GM23338 (cell line): ENCODE data around the gene QRFP. TPM values are rescaled to one million over a fixed set of nuclear protein-coding genes. Genes with fewer than 3 reads are reported as not detected.

Experiments used
- ATAC-seq: fragments of 200-7000 bp; cut with Tn5 transposase; 3 replicates; pipeline ENCODE4 v1.9.1; 2020
- DNase-seq: peaks from one replicate; pipeline ENCODE4 v3.0.0-alpha.2; 2015; ENCODE audit warnings: low spot score
- H2AFZ ChIP-seq: fragments of 200-600 bp; sonication (generic); 2 replicates; pipeline ENCODE4 v1.8.0; 2016; ENCODE audit warnings: antibody characterized with exemption, mild to moderate bottlenecking, moderate library complexity
- H3F3A ChIP-seq: fragments of 200-600 bp; sonication (generic); replicated peaks from 2 replicates; pipeline ENCODE4 v1.8.0; 2017; ENCODE audit warnings: antibody characterized with exemption, mixed run types, low read depth
- H3K27ac ChIP-seq: fragments of 200-600 bp; sonication (generic); 2 replicates; pipeline ENCODE4 v1.6.1; 2016; ENCODE audit warnings: low read depth
- H3K27me3 ChIP-seq: fragments of 200-600 bp; sonication (generic); 2 replicates; pipeline ENCODE4 v1.8.0; 2016; ENCODE audit warnings: mild to moderate bottlenecking, mixed run types, moderate library complexity; ENCODE audit not compliant: insufficient read depth
- H3K36me3 ChIP-seq: fragments of 200-600 bp; sonication (generic); 2 replicates; pipeline ENCODE4 v1.8.0; 2016; ENCODE audit warnings: mild to moderate bottlenecking; ENCODE audit not compliant: insufficient read depth
- H3K4me1 ChIP-seq: fragments of 200-600 bp; sonication (generic); 2 replicates; pipeline ENCODE4 v1.8.0; 2016; ENCODE audit warnings: mild to moderate bottlenecking, moderate library complexity; ENCODE audit not compliant: insufficient read depth
- H3K4me2 ChIP-seq: fragments of 200-600 bp; sonication (generic); 2 replicates; pipeline ENCODE4 v1.7.1; 2017; ENCODE audit warnings: mixed run types
- H3K4me3 ChIP-seq: fragments of 200-600 bp; sonication (generic); 2 replicates; pipeline ENCODE4 v1.6.1; 2016; ENCODE audit warnings: mixed run types
- H3K79me2 ChIP-seq: fragments of 200-600 bp; sonication (generic); replicated peaks from 2 replicates; pipeline ENCODE4 v1.8.0; 2017; ENCODE audit warnings: mild to moderate bottlenecking; ENCODE audit not compliant: insufficient read depth
- H3K9me2 ChIP-seq: fragments of 200-600 bp; sonication (generic); 2 replicates; pipeline ENCODE4 v1.8.0; 2017; ENCODE audit not compliant: insufficient read depth
- H4K20me1 ChIP-seq: fragments of 200-600 bp; sonication (generic); replicated peaks from 2 replicates; pipeline ENCODE4 v1.8.0; 2017; ENCODE audit warnings: mild to moderate bottlenecking; ENCODE audit not compliant: insufficient read depth
- H3K27ac Mint-ChIP-seq: 2 replicates; pipeline ENCODE4 v1.8.0; 2020; ENCODE audit warnings: inconsistent platforms, mild to moderate bottlenecking, moderate library complexity, mixed read lengths
- H3K27me3 Mint-ChIP-seq: 3 replicates; pipeline ENCODE4 v1.8.0; 2022; ENCODE audit warnings: low read depth, mild to moderate bottlenecking, moderate library complexity, mixed read lengths, inconsistent platforms; ENCODE audit not compliant: insufficient read depth, poor library complexity
- H3K36me3 Mint-ChIP-seq: 3 replicates; pipeline ENCODE4 v1.8.0; 2021; ENCODE audit warnings: low read depth, mild to moderate bottlenecking, inconsistent platforms, moderate library complexity, mixed read lengths
- H3K4me1 Mint-ChIP-seq: 3 replicates; pipeline ENCODE4 v1.8.0; 2020; ENCODE audit warnings: mild to moderate bottlenecking, inconsistent platforms, mixed read lengths
- H3K4me3 Mint-ChIP-seq: 3 replicates; pipeline ENCODE4 v1.8.0; 2021; ENCODE audit warnings: moderate library complexity, mild to moderate bottlenecking, inconsistent platforms, mixed read lengths
- H3K9me3 Mint-ChIP-seq: 3 replicates; pipeline ENCODE4 v1.8.0; 2020; ENCODE audit warnings: moderate library complexity, mild to moderate bottlenecking, inconsistent platforms, mixed read lengths
- CREB1 ChIP-seq: fragments of 250-450 bp; sonication (Bioruptor Pico); IDR thresholded peaks from 2 replicates; pipeline ENCODE4 v1.5.0; 2020; ENCODE audit warnings: low read depth, mild to moderate bottlenecking, moderate library complexity
- EZH2 ChIP-seq: fragments of 200-600 bp; sonication (generic); IDR thresholded peaks from one replicate; pipeline ENCODE4 v1.8.0; 2017; ENCODE audit warnings: antibody characterized with exemption, mild to moderate bottlenecking, low read depth; ENCODE audit not compliant: unreplicated experiment
- EZH2phosphoT487 ChIP-seq: fragments of 200-600 bp; sonication (generic); IDR thresholded peaks from one replicate; pipeline ENCODE4 v1.8.1; 2018; ENCODE audit warnings: antibody characterized with exemption; ENCODE audit not compliant: unreplicated experiment
- JUNB ChIP-seq: IDR thresholded peaks from one replicate; pipeline ENCODE4 v1.6.1; 2016; ENCODE audit warnings: antibody characterized with exemption; ENCODE audit not compliant: unreplicated experiment
- NANOG ChIP-seq: IDR thresholded peaks from 2 replicates; pipeline ENCODE4 v1.6.1; 2016; ENCODE audit warnings: antibody characterized with exemption, borderline replicate concordance
- POLR2AphosphoS5 ChIP-seq: IDR thresholded peaks from 2 replicates; pipeline ENCODE4 v1.6.1; 2016; ENCODE audit warnings: antibody characterized with exemption, low read depth
- STAT1 ChIP-seq: IDR thresholded peaks from one replicate; pipeline ENCODE4 v1.6.1; 2016; ENCODE audit warnings: antibody characterized with exemption; ENCODE audit not compliant: unreplicated experiment
- ZNF114 ChIP-seq: fragments of 250-450 bp; sonication (Bioruptor Pico); IDR thresholded peaks from 2 replicates; pipeline ENCODE4 v1.5.0; 2020; ENCODE audit warnings: mild to moderate bottlenecking, moderate library complexity
- ZNF331 ChIP-seq: fragments of 250-450 bp; sonication (Bioruptor Pico); IDR thresholded peaks from 2 replicates; pipeline ENCODE4 v1.5.0; 2020; ENCODE audit warnings: low read depth, mild to moderate bottlenecking, moderate library complexity
- polyA plus RNA-seq: library from polyadenylated mRNA; unstranded; fragments of >200 nt; fragmentation: Nextera tagmentation; extraction: Ambion mirVana; gene quantifications from 2 replicates; pipeline ENCODE4 v1.2.1, GENCODE V29; 2016
- total RNA-seq: library from RNA; depleted of rRNA; stranded (reverse); fragments of >200 nt; shearing (Covaris generic); gene quantifications from 2 replicates; pipeline ENCODE4 v1.2.3, GENCODE V29; 2014
- TF ChIP-seq, protein P1 (sequence below), 2 experiments: fragments of 200-600 bp in 1 of 2; sonication (generic) in 1 of 2; conservative IDR thresholded peaks; 2 replicates each; pipeline versions ENCODE4 v1.5.1 to v1.6.1; 2016 to 2017; ENCODE audit warnings: antibody characterized with exemption in 2 of 2, low read depth in 2 of 2, mild to moderate bottlenecking in 2 of 2, moderate library complexity in 1 of 2
- TF ChIP-seq, protein P2 (sequence below): IDR thresholded peaks from one replicate; pipeline ENCODE4 v1.6.1; 2018; ENCODE audit warnings: antibody characterized with exemption; ENCODE audit not compliant: unreplicated experiment
- TF ChIP-seq, protein P3 (sequence below): fragments of 250-450 bp; sonication (Bioruptor Pico); IDR thresholded peaks from 2 replicates; pipeline ENCODE4 v1.5.0; 2020; ENCODE audit warnings: mild to moderate bottlenecking, moderate library complexity
- TF ChIP-seq, protein P4 (sequence below): IDR thresholded peaks from 2 replicates; pipeline ENCODE4 v1.6.1; 2016; ENCODE audit warnings: antibody characterized with exemption

The QRFP gene
- total and polyA plus RNA-seq, 2 experiments from 2014 or later, result not detected

DNA sequence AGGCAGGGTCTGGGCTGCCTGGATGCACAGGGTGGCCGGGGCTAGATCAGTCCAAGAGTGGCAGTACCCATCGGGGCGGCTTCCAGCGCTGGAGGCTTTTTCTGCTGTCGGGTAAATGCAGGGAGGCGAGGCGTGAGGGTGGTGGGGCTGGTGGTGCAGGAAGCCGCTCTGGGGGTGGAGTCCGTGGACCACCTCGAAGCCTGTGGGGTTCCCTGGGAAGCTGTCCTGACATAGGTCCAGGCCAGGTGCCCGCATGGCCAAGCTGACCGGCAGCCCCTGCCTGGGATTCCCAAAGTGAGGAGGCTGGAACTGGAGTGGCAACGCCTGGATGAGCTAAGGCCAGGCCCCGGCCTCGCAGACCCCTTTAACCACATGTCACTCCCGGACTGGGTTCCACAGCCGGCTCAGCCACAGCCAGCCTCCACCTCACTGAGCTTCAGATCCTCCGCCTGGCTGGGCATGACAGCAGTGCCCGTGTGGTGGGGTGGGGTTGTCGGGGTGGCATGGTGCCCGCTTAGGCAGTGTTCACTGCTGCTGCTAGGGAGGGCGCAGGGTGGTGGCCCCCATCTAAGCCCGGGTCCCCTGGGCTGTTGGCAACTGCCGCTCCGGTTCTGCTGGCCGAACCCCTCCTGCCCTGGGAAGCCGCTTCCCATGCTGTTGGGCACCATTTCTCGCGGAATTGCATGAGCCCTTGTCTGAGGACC, 1.4 kb upstream of the QRFP start:
- H3K4me2 ChIP-seq, result no peak overlapping the region
- H3K27ac Mint-ChIP-seq, result no peak overlapping the region
- no peak overlapping the region for H3K4me3 ChIP-seq
- H3K4me1 ChIP-seq, result no peaks in the 10 kb centered on the region
- no peaks in the 10 kb centered on the region; the same call in 2 of the 3 replicates for H3K4me1 Mint-ChIP-seq
- H3K4me3 Mint-ChIP-seq, result no peak overlapping the region
- no peaks in the 10 kb centered on the region for H3K79me2 ChIP-seq
- ATAC-seq (no peak), DNase-seq (no peak)
- H3K27ac ChIP-seq, result no peak overlapping the region
- H3K27me3 ChIP-seq, result no peaks in the 10 kb centered on the region
- H3K36me3 ChIP-seq, result no peaks in the 10 kb centered on the region
- peaks cover 20% of the 10 kb centered on the region for H3K27me3 Mint-ChIP-seq
- TF ChIP-seq, protein P1, sequence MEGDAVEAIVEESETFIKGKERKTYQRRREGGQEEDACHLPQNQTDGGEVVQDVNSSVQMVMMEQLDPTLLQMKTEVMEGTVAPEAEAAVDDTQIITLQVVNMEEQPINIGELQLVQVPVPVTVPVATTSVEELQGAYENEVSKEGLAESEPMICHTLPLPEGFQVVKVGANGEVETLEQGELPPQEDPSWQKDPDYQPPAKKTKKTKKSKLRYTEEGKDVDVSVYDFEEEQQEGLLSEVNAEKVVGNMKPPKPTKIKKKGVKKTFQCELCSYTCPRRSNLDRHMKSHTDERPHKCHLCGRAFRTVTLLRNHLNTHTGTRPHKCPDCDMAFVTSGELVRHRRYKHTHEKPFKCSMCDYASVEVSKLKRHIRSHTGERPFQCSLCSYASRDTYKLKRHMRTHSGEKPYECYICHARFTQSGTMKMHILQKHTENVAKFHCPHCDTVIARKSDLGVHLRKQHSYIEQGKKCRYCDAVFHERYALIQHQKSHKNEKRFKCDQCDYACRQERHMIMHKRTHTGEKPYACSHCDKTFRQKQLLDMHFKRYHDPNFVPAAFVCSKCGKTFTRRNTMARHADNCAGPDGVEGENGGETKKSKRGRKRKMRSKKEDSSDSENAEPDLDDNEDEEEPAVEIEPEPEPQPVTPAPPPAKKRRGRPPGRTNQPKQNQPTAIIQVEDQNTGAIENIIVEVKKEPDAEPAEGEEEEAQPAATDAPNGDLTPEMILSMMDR (conservative IDR thresholded peaks at IDR 0.05; ENCODE audit: low read depth in 2 of 2), result no peak
- TF ChIP-seq ZNF114 (CRISPR knock-in tag) (no peak), EZH2phosphoT487 (no peak), POLR2AphosphoS5 (no peak), EZH2 (no peak), JUNB (no peak), NANOG (no peak), CREB1 (CRISPR knock-in tag) (no peak), STAT1 (no peak), ZNF331 (CRISPR knock-in tag) (no peak)
- TF ChIP-seq, protein P2, sequence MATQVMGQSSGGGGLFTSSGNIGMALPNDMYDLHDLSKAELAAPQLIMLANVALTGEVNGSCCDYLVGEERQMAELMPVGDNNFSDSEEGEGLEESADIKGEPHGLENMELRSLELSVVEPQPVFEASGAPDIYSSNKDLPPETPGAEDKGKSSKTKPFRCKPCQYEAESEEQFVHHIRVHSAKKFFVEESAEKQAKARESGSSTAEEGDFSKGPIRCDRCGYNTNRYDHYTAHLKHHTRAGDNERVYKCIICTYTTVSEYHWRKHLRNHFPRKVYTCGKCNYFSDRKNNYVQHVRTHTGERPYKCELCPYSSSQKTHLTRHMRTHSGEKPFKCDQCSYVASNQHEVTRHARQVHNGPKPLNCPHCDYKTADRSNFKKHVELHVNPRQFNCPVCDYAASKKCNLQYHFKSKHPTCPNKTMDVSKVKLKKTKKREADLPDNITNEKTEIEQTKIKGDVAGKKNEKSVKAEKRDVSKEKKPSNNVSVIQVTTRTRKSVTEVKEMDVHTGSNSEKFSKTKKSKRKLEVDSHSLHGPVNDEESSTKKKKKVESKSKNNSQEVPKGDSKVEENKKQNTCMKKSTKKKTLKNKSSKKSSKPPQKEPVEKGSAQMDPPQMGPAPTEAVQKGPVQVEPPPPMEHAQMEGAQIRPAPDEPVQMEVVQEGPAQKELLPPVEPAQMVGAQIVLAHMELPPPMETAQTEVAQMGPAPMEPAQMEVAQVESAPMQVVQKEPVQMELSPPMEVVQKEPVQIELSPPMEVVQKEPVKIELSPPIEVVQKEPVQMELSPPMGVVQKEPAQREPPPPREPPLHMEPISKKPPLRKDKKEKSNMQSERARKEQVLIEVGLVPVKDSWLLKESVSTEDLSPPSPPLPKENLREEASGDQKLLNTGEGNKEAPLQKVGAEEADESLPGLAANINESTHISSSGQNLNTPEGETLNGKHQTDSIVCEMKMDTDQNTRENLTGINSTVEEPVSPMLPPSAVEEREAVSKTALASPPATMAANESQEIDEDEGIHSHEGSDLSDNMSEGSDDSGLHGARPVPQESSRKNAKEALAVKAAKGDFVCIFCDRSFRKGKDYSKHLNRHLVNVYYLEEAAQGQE, result no peak
- TF ChIP-seq, protein P3, sequence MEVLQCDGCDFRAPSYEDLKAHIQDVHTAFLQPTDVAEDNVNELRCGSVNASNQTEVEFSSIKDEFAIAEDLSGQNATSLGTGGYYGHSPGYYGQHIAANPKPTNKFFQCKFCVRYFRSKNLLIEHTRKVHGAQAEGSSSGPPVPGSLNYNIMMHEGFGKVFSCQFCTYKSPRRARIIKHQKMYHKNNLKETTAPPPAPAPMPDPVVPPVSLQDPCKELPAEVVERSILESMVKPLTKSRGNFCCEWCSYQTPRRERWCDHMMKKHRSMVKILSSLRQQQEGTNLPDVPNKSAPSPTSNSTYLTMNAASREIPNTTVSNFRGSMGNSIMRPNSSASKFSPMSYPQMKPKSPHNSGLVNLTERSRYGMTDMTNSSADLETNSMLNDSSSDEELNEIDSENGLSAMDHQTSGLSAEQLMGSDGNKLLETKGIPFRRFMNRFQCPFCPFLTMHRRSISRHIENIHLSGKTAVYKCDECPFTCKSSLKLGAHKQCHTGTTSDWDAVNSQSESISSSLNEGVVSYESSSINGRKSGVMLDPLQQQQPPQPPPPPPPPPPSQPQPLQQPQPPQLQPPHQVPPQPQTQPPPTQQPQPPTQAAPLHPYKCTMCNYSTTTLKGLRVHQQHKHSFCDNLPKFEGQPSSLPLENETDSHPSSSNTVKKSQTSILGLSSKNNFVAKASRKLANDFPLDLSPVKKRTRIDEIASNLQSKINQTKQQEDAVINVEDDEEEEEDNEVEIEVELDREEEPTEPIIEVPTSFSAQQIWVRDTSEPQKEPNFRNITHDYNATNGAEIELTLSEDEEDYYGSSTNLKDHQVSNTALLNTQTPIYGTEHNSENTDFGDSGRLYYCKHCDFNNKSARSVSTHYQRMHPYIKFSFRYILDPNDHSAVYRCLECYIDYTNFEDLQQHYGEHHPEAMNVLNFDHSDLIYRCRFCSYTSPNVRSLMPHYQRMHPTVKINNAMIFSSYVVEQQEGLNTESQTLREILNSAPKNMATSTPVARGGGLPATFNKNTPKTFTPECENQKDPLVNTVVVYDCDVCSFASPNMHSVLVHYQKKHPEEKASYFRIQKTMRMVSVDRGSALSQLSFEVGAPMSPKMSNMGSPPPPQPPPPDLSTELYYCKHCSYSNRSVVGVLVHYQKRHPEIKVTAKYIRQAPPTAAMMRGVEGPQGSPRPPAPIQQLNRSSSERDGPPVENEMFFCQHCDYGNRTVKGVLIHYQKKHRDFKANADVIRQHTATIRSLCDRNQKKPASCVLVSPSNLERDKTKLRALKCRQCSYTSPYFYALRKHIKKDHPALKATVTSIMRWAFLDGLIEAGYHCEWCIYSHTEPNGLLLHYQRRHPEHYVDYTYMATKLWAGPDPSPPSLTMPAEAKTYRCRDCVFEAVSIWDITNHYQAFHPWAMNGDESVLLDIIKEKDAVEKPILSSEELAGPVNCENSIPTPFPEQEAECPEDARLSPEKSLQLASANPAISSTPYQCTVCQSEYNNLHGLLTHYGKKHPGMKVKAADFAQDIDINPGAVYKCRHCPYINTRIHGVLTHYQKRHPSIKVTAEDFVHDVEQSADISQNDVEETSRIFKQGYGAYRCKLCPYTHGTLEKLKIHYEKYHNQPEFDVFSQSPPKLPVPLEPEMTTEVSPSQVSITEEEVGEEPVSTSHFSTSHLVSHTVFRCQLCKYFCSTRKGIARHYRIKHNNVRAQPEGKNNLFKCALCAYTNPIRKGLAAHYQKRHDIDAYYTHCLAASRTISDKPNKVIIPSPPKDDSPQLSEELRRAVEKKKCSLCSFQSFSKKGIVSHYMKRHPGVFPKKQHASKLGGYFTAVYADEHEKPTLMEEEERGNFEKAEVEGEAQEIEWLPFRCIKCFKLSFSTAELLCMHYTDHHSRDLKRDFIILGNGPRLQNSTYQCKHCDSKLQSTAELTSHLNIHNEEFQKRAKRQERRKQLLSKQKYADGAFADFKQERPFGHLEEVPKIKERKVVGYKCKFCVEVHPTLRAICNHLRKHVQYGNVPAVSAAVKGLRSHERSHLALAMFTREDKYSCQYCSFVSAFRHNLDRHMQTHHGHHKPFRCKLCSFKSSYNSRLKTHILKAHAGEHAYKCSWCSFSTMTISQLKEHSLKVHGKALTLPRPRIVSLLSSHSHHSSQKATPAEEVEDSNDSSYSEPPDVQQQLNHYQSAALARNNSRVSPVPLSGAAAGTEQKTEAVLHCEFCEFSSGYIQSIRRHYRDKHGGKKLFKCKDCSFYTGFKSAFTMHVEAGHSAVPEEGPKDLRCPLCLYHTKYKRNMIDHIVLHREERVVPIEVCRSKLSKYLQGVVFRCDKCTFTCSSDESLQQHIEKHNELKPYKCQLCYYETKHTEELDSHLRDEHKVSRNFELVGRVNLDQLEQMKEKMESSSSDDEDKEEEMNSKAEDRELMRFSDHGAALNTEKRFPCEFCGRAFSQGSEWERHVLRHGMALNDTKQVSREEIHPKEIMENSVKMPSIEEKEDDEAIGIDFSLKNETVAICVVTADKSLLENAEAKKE (CRISPR knock-in tag), result no peak
- TF ChIP-seq, protein P4, sequence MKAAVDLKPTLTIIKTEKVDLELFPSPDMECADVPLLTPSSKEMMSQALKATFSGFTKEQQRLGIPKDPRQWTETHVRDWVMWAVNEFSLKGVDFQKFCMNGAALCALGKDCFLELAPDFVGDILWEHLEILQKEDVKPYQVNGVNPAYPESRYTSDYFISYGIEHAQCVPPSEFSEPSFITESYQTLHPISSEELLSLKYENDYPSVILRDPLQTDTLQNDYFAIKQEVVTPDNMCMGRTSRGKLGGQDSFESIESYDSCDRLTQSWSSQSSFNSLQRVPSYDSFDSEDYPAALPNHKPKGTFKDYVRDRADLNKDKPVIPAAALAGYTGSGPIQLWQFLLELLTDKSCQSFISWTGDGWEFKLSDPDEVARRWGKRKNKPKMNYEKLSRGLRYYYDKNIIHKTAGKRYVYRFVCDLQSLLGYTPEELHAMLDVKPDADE, result no peak
- no peaks in the 10 kb centered on the region for H3K9me3 Mint-ChIP-seq
- H2AFZ ChIP-seq, result no peak overlapping the region
- H3K36me3 Mint-ChIP-seq, result no peaks in the 10 kb centered on the region
- H3K9me2 ChIP-seq, result no peaks in the 10 kb centered on the region
- H3F3A ChIP-seq, result no peaks in the 10 kb centered on the region
- H4K20me1 ChIP-seq, result no peaks in the 10 kb centered on the region
